HEK293 (cell line): Measurements from ENCODE around the gene PPP1R10.

Source experiments
- EGR2 ChIP-seq: fragments of 450-650 bp; formaldehyde crosslinking; IDR thresholded peaks from 2 replicates; pipeline ENCODE4 v1.5.1; 2016; ENCODE audit warnings: low read depth, missing biosample characterization, missing genetic modification characterization
- HOXD13 ChIP-seq: sonication (generic); formaldehyde crosslinking; IDR thresholded peaks from 2 replicates; pipeline ENCODE4 v1.8.0; 2022; ENCODE audit warnings: missing genetic modification reagents, borderline replicate concordance
- PRDM1 ChIP-seq: fragments of 450-650 bp; formaldehyde crosslinking; IDR thresholded peaks from 2 replicates; pipeline ENCODE4; 2016; ENCODE audit warnings: missing biosample characterization, missing genetic modification characterization
- ZBTB8A ChIP-seq: fragments of 450-650 bp; formaldehyde crosslinking; IDR thresholded peaks from 2 replicates; pipeline ENCODE4 v1.5.1; 2016; ENCODE audit warnings: missing biosample characterization, missing genetic modification characterization
- ZFP37 ChIP-seq: fragments of 450-650 bp; formaldehyde crosslinking; IDR thresholded peaks from 2 replicates; pipeline ENCODE4 v1.5.1; 2016; ENCODE audit warnings: missing biosample characterization, missing genetic modification characterization
- ZIC2 ChIP-seq: fragments of 450-650 bp; formaldehyde crosslinking; IDR thresholded peaks from 2 replicates; pipeline ENCODE4 v1.5.1; 2016; ENCODE audit warnings: missing biosample characterization, missing genetic modification characterization
- ZNF2 ChIP-seq: fragments of 450-650 bp; formaldehyde crosslinking; IDR thresholded peaks from 2 replicates; pipeline ENCODE4 v1.5.1; 2016; ENCODE audit warnings: missing biosample characterization, missing genetic modification characterization
- ZNF202 ChIP-seq: fragments of 450-650 bp; formaldehyde crosslinking; IDR thresholded peaks from 2 replicates; pipeline ENCODE4 v1.5.1; 2016; ENCODE audit warnings: missing biosample characterization, missing genetic modification characterization, borderline replicate concordance
- ZNF221 ChIP-seq: fragments of 450-650 bp; formaldehyde crosslinking; IDR thresholded peaks from 2 replicates; pipeline ENCODE4 v1.5.1; 2017; ENCODE audit warnings: missing biosample characterization, missing genetic modification characterization, borderline replicate concordance
- ZNF24 ChIP-seq: fragments of 450-650 bp; formaldehyde crosslinking; IDR thresholded peaks from 2 replicates; pipeline ENCODE4 v1.5.1; 2016; ENCODE audit warnings: missing biosample characterization, missing genetic modification characterization
- ZNF324 ChIP-seq: fragments of 450-650 bp; formaldehyde crosslinking; IDR thresholded peaks from 2 replicates; pipeline ENCODE4 v1.5.1; 2016; ENCODE audit warnings: missing biosample characterization, missing genetic modification characterization
- ZNF335 ChIP-seq: fragments of 450-650 bp; formaldehyde crosslinking; conservative IDR thresholded peaks from 2 replicates; pipeline ENCODE4 v1.5.1; 2016; ENCODE audit warnings: missing biosample characterization, missing genetic modification characterization
- ZNF350 ChIP-seq: fragments of 450-650 bp; formaldehyde crosslinking; IDR thresholded peaks from 2 replicates; pipeline ENCODE4 v1.5.0; 2017; ENCODE audit warnings: missing biosample characterization, mild to moderate bottlenecking, missing genetic modification characterization
- ZNF366 ChIP-seq: fragments of 450-650 bp; formaldehyde crosslinking; conservative IDR thresholded peaks from 2 replicates; pipeline ENCODE4 v1.5.1; 2016; ENCODE audit warnings: missing biosample characterization, missing genetic modification characterization
- ZNF433 ChIP-seq: fragments of 450-650 bp; formaldehyde crosslinking; IDR thresholded peaks from 2 replicates; pipeline ENCODE4 v1.5.1; 2016; ENCODE audit warnings: missing biosample characterization, missing genetic modification characterization, low read depth
- ZNF549 ChIP-seq: fragments of 450-650 bp; IDR thresholded peaks from 2 replicates; pipeline ENCODE4 v1.5.1; 2018; ENCODE audit warnings: missing biosample characterization, missing genetic modification characterization, mild to moderate bottlenecking, inconsistent platforms, moderate library complexity
- ZNF555 ChIP-seq: fragments of 450-650 bp; formaldehyde crosslinking; conservative IDR thresholded peaks from 2 replicates; pipeline ENCODE4 v1.5.1; 2017; ENCODE audit warnings: missing biosample characterization, mild to moderate bottlenecking, missing genetic modification characterization, inconsistent platforms
- ZNF561 ChIP-seq: fragments of 450-650 bp; IDR thresholded peaks from 2 replicates; pipeline ENCODE4 v1.5.1; 2018; ENCODE audit warnings: missing biosample characterization, missing genetic modification characterization, borderline replicate concordance
- ZNF610 ChIP-seq: fragments of 450-650 bp; formaldehyde crosslinking; IDR thresholded peaks from 2 replicates; pipeline ENCODE4 v1.5.1; 2016; ENCODE audit warnings: missing biosample characterization, missing genetic modification characterization, borderline replicate concordance
- ZNF621 ChIP-seq: fragments of 450-650 bp; formaldehyde crosslinking; IDR thresholded peaks from 2 replicates; pipeline ENCODE4 v1.5.1; 2017; ENCODE audit warnings: missing biosample characterization, missing genetic modification characterization
- ZNF629 ChIP-seq: fragments of 450-650 bp; formaldehyde crosslinking; IDR thresholded peaks from 2 replicates; pipeline ENCODE4 v1.5.1; 2017; ENCODE audit warnings: missing biosample characterization, missing genetic modification characterization
- ZNF777 ChIP-seq: fragments of 450-650 bp; formaldehyde crosslinking; IDR thresholded peaks from 2 replicates; pipeline ENCODE4 v1.5.1; 2017; ENCODE audit warnings: missing biosample characterization, missing genetic modification characterization, borderline replicate concordance
- ZNF792 ChIP-seq: fragments of 450-650 bp; formaldehyde crosslinking; IDR thresholded peaks from 2 replicates; pipeline ENCODE4 v1.5.1; 2016; ENCODE audit warnings: missing biosample characterization, missing genetic modification characterization
- ZSCAN23 ChIP-seq: fragments of 450-650 bp; formaldehyde crosslinking; IDR thresholded peaks from 2 replicates; pipeline ENCODE4 v1.5.1; 2016; ENCODE audit warnings: missing biosample characterization, missing genetic modification characterization
- ZSCAN30 ChIP-seq: fragments of 450-650 bp; IDR thresholded peaks from 2 replicates; pipeline ENCODE4 v1.5.1; 2018; ENCODE audit warnings: missing biosample characterization, mild to moderate bottlenecking, missing genetic modification characterization, moderate library complexity
- TF ChIP-seq, protein P1 (sequence below): fragments of 450-650 bp; formaldehyde crosslinking; IDR thresholded peaks from 2 replicates; pipeline ENCODE4 v1.5.1; 2016; ENCODE audit warnings: missing biosample characterization, missing genetic modification characterization
- TF ChIP-seq, protein P2 (sequence below): fragments of 450-650 bp; IDR thresholded peaks from 2 replicates; pipeline ENCODE4 v1.5.1; 2018; ENCODE audit warnings: missing biosample characterization, mild to moderate bottlenecking, missing genetic modification characterization
- TF ChIP-seq, protein P3 (sequence below): fragments of 450-650 bp; formaldehyde crosslinking; IDR thresholded peaks from 2 replicates; pipeline ENCODE4 v1.5.1; 2017; ENCODE audit warnings: missing biosample characterization, missing genetic modification characterization
- TF ChIP-seq, protein P4 (sequence below): fragments of 450-650 bp; formaldehyde crosslinking; IDR thresholded peaks from 2 replicates; pipeline ENCODE4 v1.5.1; 2016; ENCODE audit warnings: missing biosample characterization, missing genetic modification characterization, borderline replicate concordance

The PPP1R10 gene

DNA sequence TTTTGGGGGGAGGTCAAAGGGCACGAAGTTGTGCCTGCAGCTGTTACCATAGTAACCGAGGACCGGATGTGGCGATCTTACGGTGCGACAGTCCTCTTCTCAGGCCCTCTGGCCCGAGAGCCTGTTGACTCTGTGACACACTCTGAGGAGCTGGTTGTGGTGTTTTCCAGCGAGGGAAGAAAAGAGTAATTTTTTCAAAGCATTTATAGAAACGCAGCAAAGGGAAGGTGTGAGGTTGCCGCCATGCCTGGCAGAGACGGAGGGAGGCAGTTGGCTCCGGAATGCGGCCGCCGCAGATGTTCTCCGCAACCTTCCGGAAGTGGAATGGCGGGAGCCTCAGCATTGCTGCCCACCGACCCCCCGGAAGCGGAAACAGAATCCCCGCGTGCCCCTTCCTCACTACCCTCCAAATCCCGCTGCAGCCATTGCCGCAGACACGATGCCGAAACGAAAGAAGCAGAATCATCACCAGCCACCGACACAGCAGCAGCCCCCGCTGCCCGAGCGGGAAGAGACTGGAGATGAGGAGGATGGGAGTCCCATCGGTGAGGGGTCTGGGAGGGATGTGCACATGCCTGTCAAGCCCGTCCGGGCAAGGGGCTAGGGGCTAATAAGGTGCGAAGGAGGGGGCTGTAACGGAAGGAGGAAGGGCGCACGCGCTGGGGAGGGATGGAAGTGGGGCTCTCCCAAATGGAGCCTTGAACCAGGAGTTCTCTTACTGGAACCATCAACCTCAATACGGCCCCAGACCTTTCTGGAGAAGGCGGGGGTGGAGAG is 59.9 kb downstream of the PPP1R10 start, which contains the start of gene PRR3 (continued):
- TF ChIP-seq, protein P1, sequence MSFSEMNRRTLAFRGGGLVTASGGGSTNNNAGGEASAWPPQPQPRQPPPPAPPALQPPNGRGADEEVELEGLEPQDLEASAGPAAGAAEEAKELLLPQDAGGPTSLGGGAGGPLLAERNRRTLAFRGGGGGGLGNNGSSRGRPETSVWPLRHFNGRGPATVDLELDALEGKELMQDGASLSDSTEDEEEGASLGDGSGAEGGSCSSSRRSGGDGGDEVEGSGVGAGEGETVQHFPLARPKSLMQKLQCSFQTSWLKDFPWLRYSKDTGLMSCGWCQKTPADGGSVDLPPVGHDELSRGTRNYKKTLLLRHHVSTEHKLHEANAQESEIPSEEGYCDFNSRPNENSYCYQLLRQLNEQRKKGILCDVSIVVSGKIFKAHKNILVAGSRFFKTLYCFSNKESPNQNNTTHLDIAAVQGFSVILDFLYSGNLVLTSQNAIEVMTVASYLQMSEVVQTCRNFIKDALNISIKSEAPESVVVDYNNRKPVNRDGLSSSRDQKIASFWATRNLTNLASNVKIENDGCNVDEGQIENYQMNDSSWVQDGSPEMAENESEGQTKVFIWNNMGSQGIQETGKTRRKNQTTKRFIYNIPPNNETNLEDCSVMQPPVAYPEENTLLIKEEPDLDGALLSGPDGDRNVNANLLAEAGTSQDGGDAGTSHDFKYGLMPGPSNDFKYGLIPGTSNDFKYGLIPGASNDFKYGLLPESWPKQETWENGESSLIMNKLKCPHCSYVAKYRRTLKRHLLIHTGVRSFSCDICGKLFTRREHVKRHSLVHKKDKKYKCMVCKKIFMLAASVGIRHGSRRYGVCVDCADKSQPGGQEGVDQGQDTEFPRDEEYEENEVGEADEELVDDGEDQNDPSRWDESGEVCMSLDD = no peak; the same call in 1 of the 2 replicates
- TF ChIP-seq ZNF202 (tag by site-specific recombination) (no peak), ZNF324 (tag by site-specific recombination) (peak; percentile 63), ZNF335 (tag by site-specific recombination) (peak; percentile 94), ZNF549 (tag by site-specific recombination) (no peak), ZSCAN23 (tag by site-specific recombination) (no peak), HOXD13 (CRISPR knock-in tag) (peak; percentile 67; the same call in 1 of the 2 replicates), ZNF792 (peak; percentile 10; the same call in 1 of the 2 replicates), ZNF2 (peak; percentile 89), ZNF610 (tag by site-specific recombination) (peak; percentile 46; the same call in 1 of the 2 replicates), ZNF777 (tag by site-specific recombination) (no peak), ZNF629 (tag by site-specific recombination) (peak; percentile 72), ZNF350 (no peak), ZNF433 (tag by site-specific recombination) (no peak), ZSCAN30 (tag by site-specific recombination) (peak; percentile 77), ZNF561 (tag by site-specific recombination) (peak; percentile 94), EGR2 (peak; percentile 29; the same call in 1 of the 2 replicates), ZFP37 (tag by site-specific recombination) (no peak; the same call in 1 of the 2 replicates), ZNF621 (no peak), PRDM1 (tag by site-specific recombination) (no peak), ZNF555 (tag by site-specific recombination) (no peak), ZIC2 (tag by site-specific recombination) (no peak), ZNF221 (0 out of 2 replicates have a peak, but pooled peaks have one; percentile 4), ZNF24 (tag by site-specific recombination) (peak; percentile 74; the same call in 1 of the 2 replicates), ZNF366 (tag by site-specific recombination) (peak; percentile 59), ZBTB8A (peak; percentile 65)
- TF ChIP-seq, protein P2, sequence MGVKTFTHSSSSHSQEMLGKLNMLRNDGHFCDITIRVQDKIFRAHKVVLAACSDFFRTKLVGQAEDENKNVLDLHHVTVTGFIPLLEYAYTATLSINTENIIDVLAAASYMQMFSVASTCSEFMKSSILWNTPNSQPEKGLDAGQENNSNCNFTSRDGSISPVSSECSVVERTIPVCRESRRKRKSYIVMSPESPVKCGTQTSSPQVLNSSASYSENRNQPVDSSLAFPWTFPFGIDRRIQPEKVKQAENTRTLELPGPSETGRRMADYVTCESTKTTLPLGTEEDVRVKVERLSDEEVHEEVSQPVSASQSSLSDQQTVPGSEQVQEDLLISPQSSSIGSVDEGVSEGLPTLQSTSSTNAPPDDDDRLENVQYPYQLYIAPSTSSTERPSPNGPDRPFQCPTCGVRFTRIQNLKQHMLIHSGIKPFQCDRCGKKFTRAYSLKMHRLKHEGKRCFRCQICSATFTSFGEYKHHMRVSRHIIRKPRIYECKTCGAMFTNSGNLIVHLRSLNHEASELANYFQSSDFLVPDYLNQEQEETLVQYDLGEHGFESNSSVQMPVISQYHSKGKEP (tag by site-specific recombination) = peak; percentile 66; the same call in 1 of the 2 replicates
- TF ChIP-seq, protein P3, sequence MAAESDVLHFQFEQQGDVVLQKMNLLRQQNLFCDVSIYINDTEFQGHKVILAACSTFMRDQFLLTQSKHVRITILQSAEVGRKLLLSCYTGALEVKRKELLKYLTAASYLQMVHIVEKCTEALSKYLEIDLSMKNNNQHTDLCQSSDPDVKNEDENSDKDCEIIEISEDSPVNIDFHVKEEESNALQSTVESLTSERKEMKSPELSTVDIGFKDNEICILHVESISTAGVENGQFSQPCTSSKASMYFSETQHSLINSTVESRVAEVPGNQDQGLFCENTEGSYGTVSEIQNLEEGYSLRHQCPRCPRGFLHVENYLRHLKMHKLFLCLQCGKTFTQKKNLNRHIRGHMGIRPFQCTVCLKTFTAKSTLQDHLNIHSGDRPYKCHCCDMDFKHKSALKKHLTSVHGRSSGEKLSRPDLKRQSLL (tag by site-specific recombination) = peak; percentile 24; the same call in 1 of the 2 replicates
- TF ChIP-seq, protein P4, sequence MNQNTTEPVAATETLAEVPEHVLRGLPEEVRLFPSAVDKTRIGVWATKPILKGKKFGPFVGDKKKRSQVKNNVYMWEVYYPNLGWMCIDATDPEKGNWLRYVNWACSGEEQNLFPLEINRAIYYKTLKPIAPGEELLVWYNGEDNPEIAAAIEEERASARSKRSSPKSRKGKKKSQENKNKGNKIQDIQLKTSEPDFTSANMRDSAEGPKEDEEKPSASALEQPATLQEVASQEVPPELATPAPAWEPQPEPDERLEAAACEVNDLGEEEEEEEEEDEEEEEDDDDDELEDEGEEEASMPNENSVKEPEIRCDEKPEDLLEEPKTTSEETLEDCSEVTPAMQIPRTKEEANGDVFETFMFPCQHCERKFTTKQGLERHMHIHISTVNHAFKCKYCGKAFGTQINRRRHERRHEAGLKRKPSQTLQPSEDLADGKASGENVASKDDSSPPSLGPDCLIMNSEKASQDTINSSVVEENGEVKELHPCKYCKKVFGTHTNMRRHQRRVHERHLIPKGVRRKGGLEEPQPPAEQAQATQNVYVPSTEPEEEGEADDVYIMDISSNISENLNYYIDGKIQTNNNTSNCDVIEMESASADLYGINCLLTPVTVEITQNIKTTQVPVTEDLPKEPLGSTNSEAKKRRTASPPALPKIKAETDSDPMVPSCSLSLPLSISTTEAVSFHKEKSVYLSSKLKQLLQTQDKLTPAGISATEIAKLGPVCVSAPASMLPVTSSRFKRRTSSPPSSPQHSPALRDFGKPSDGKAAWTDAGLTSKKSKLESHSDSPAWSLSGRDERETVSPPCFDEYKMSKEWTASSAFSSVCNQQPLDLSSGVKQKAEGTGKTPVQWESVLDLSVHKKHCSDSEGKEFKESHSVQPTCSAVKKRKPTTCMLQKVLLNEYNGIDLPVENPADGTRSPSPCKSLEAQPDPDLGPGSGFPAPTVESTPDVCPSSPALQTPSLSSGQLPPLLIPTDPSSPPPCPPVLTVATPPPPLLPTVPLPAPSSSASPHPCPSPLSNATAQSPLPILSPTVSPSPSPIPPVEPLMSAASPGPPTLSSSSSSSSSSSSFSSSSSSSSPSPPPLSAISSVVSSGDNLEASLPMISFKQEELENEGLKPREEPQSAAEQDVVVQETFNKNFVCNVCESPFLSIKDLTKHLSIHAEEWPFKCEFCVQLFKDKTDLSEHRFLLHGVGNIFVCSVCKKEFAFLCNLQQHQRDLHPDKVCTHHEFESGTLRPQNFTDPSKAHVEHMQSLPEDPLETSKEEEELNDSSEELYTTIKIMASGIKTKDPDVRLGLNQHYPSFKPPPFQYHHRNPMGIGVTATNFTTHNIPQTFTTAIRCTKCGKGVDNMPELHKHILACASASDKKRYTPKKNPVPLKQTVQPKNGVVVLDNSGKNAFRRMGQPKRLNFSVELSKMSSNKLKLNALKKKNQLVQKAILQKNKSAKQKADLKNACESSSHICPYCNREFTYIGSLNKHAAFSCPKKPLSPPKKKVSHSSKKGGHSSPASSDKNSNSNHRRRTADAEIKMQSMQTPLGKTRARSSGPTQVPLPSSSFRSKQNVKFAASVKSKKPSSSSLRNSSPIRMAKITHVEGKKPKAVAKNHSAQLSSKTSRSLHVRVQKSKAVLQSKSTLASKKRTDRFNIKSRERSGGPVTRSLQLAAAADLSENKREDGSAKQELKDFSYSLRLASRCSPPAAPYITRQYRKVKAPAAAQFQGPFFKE (tag by site-specific recombination) = no peak
